ENCODE results near the gene MCU.

Gene MCU

DNA sequence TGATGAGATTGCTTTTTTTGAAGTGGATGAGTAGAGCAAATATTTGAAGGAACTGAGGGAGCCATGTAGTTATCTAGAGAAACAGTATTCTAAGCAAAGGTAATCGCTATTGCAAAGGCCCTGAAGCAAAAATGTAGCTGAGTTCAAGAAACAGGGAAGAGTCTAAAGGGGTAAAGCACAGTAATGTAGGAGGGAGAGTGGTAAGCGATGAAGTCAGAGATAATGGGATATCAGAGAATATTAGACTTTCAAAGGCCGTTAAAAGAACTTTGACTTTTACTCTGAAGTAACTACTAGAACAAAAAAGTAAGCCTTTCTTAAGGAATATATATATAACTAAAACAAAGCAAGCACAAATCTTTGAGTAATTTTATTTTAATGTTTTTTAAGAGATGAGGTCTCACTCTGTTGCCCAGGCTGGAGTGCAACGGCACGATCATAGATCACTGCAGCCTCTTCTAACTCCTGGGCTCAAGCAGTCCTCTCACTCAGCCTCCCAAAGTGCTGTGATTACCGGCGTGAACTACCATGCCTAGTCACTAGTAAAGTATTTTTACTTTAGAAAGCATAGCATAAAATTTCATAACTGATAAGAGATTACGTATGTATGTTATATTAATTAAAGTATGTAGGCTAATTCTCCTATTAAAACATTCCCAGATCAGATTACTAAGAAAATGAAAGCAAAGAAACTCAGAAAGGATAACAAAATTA lies 139.9 kb downstream of the MCU start:
- in situ Hi-C loops (cut with HindIII; ENCODE audit: low sequenced_read_pairs) = no loop called here

DNA sequence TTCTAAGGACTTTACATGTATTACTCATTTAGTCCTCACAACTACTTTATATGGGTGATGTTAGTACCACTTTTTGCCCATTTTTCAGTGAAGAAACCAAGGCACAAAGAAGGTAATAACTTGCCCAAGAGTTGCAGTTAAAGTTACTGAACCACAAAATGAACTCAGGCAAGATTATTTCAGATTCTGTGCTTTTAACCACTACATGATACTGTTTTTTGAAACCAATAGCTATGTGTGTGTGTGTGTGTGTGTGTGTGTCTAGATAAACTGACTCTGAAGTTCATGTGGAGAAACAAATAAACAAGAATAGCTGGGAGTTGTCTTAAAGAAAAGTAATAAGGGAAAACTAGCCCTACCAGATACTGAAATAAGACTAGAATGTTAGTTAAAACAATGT lies 140.8 kb downstream of the MCU start:
- in situ Hi-C loops (cut with HindIII; ENCODE audit: low sequenced_read_pairs) = no loop called here

GRCh38 chr10:72834183-72834825 lies 142.4 kb downstream of the MCU start:
- in situ Hi-C loops (cut with HindIII; ENCODE audit: low sequenced_read_pairs) = no loop called here

GRCh38 chr10:72840319-72840718 lies 148.4 kb downstream of the MCU start:
- in situ Hi-C loops (cut with HindIII; ENCODE audit: low sequenced_read_pairs) = no loop called here

GRCh38 chr10:72841487-72841886 lies 149.5 kb downstream of the MCU start:
- in situ Hi-C loops (cut with HindIII; ENCODE audit: low sequenced_read_pairs) = no loop called here

- in situ Hi-C loops (cut with HindIII; ENCODE audit: low sequenced_read_pairs) = no loop called here
Observed at GRCh38 chr10:72842164-72842563, 150.2 kb downstream of the MCU start.

DNA sequence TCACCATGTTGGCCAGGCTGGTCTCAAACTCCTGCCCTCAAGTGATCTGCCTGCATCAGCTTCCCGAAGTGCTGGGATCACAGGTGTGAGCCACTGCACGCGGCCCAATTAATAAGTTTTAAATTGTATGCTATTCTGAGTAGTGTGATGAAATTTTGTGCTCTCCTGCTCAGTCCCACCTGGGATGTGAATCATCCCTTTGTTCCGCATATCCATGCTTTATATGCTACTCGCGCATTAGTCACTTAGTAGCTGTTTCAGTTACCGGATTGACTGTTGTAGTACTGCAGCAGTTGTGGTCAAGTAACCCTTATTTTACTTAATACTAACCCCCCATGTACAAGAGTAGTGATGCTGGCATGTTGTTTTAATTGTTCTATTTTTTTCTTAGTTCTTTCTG lies 154.3 kb downstream of the MCU start:
- in situ Hi-C loops (cut with HindIII; ENCODE audit: low sequenced_read_pairs) = no loop called here

DNA sequence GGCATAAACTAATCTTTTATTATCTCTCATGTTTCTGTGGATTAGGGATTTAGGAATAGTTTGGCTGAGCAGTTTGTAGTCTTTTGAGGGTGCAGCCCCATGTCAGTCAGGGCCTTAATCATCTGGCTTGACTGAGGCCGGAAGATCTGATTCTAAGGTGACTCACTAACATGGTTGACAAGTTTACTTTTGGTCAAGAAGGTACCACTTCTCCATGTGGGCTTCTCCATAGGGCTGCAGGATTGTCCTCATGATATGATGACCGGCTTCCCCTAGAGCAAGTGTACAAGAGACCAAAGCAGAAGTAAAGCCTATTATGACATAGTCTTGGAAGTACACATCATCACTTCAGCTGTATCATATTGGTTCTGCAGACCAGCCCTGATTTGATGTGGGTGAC lies 155.7 kb downstream of the MCU start:
- in situ Hi-C loops (cut with HindIII; ENCODE audit: low sequenced_read_pairs) = no loop called here

GRCh38 chr10:72850861-72851260 lies 158.9 kb downstream of the MCU start:
- in situ Hi-C loops (cut with HindIII; ENCODE audit: low sequenced_read_pairs) = no loop called here

- in situ Hi-C loops (cut with HindIII; ENCODE audit: low sequenced_read_pairs) = no loop called here
Observed at GRCh38 chr10:72851509-72851908, 159.6 kb downstream of the MCU start.

- in situ Hi-C loops (cut with HindIII; ENCODE audit: low sequenced_read_pairs) = no loop called here
Observed at GRCh38 chr10:72852508-72852907, 160.6 kb downstream of the MCU start.

DNA sequence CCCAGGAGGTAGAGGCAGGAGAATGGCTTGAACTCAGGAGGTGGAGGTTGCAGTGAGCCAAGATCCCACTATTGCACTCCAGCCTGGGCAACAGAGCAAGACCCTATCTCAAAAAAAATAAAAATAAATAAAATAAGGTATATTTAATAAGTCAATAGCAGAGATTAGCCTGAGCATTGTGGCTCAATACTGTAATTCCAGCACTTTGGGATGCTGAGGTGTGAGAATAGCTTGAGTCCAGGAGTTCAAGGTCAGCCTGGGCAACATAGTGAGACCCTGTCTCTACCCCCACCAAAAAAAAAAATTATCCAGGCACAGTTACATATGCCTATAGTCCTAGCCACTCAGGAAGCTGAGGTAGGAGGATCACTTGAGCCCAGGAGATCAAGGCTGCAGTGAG lies 163.2 kb downstream of the MCU start:
- in situ Hi-C loops (cut with HindIII; ENCODE audit: low sequenced_read_pairs) = no loop called here

DNA sequence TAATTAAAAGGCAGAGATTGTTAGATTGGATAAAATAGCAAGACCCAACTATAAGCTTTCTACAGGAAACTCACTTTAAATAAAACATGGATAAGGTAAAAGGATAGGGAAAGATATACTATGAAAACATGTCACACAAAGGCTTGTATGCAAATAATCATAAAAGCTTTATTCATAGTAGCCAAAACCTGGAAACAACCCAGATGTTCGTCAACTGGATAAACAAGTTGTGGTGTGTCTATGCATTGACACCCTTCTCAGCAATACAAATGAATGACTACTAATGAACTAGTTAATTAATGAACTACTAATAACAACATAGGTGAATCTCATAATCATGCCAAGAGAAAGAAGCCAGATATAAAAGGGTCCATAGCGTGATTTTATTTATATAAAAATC lies 163.8 kb downstream of the MCU start:
- in situ Hi-C loops (cut with HindIII; ENCODE audit: low sequenced_read_pairs) = no loop called here

GRCh38 chr10:72858067-72858466 lies 166.1 kb downstream of the MCU start:
- in situ Hi-C loops (cut with HindIII; ENCODE audit: low sequenced_read_pairs) = no loop called here

DNA sequence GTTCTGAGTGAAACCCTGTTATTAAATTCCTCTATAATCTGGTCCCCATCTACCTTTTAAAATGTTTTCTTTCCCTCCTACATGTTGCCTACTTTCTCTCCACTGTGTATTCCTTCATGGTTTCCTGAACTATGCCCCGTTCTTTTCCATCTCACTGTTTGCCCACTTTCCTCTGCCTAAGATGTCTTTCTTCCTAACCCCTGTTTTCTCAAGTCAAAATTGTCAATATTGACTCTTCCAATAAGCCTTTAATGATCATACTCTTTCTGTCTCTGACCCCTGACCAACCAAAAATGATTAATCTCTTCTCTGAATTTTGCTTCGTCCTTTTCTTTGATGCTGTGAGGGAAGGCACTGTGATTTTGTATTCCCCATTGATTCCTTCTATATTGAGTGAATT lies 171.0 kb downstream of the MCU start:
- in situ Hi-C loops (cut with HindIII; ENCODE audit: low sequenced_read_pairs) = no loop called here

- in situ Hi-C loops (cut with HindIII; ENCODE audit: low sequenced_read_pairs) = no loop called here
Observed at GRCh38 chr10:72875250-72876055, 183.5 kb downstream of the MCU start.

DNA sequence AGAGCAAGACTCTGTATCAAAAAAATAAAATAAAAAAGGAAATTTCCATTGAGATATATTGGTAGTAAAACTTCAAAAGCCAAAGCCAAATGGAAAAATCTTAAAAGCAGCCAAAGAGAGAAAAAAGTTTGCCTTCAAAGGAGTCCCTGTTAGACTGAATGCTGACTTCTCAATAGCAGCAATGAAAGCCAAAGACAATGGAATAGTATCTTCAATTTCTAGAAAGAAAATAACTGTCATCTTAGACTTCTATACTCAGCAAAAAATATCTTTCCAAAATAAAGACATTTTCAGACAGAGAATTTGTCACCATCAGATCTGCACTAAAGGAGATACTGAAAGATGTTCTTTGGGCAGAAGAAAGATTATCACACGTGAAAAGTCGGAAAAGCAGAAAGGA lies 187.3 kb downstream of the MCU start:
- in situ Hi-C loops (cut with HindIII; ENCODE audit: low sequenced_read_pairs) = no loop called here

DNA sequence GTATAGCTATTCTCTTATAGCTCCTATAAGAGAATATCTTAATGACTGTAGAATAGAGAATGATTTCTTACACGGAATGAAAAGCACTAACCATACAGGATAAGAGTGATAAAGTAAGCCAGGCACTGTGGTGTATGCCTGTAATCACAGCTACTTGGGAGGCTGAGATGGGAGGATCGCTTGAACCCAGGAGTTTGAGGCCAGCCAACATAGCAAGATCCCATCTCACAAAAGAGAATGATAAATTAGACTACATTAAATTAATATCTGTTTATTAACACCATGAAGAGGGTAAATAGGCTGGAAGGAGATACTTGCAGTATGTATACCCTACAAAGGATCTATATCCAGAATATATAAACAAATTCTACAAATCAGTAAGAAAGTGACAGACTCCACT lies 189.3 kb downstream of the MCU start:
- in situ Hi-C loops (cut with HindIII; ENCODE audit: low sequenced_read_pairs) = no loop called here

DNA sequence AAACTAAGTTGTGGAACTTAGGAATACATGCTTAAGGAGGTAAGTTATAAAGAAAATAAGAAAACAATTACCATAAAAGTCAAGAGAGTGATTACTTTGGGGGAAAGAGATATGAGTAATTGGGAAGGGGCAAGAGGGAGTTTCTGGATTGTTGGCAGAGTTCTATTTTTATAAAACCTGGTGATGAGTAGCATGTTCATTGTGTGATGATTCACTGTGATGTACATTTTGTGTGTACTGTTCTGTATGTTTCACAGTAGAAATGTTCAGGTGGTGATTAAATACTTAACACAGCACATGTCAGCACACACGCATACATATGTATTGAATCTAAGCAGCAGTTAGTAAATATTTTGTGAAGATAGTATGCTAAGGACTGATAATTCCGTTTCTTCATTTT lies 191.9 kb downstream of the MCU start:
- in situ Hi-C loops (cut with HindIII; ENCODE audit: low sequenced_read_pairs) = no loop called here

GRCh38 chr10:72885953-72886352 lies 194.0 kb downstream of the MCU start:
- in situ Hi-C loops (cut with HindIII; ENCODE audit: low sequenced_read_pairs) = no loop called here

- in situ Hi-C loops (cut with HindIII; ENCODE audit: low sequenced_read_pairs) = no loop called here
Observed at GRCh38 chr10:72886621-72887020, 194.7 kb downstream of the MCU start.

- in situ Hi-C loops (cut with HindIII; ENCODE audit: low sequenced_read_pairs) = no loop called here
Observed at GRCh38 chr10:72887043-72887442, 195.1 kb downstream of the MCU start.
